ENCODE data around the gene PPARG.

- TF ChIP-seq POLR2A (IDR thresholded peaks at IDR 0.05) (no peak), POLR2AphosphoS5 (IDR thresholded peaks at IDR 0.05) (no peak), EP300 (IDR thresholded peaks at IDR 0.05) (no peak)
- TF ChIP-seq, protein P1, sequence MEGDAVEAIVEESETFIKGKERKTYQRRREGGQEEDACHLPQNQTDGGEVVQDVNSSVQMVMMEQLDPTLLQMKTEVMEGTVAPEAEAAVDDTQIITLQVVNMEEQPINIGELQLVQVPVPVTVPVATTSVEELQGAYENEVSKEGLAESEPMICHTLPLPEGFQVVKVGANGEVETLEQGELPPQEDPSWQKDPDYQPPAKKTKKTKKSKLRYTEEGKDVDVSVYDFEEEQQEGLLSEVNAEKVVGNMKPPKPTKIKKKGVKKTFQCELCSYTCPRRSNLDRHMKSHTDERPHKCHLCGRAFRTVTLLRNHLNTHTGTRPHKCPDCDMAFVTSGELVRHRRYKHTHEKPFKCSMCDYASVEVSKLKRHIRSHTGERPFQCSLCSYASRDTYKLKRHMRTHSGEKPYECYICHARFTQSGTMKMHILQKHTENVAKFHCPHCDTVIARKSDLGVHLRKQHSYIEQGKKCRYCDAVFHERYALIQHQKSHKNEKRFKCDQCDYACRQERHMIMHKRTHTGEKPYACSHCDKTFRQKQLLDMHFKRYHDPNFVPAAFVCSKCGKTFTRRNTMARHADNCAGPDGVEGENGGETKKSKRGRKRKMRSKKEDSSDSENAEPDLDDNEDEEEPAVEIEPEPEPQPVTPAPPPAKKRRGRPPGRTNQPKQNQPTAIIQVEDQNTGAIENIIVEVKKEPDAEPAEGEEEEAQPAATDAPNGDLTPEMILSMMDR (IDR thresholded peaks at IDR 0.05): no peak
Measured at GRCh38 chr3:12476238-12476897, 187.5 kb downstream of the PPARG start.

All from sigmoid colon (tissue), 4 donors.